Neural cell (in vitro differentiated cells): Measurements from ENCODE around the gene MPPED1. TPM values are rescaled to one million over a fixed set of nuclear protein-coding genes. Genes with fewer than 3 reads are reported as not detected.

Experiments
- H2AFZ ChIP-seq: fragments of 200-600, 300-800 bp; sonication (generic), shearing (Covaris generic); 2 replicates; pipeline ENCODE4 v1.6.0; 2014; ENCODE audit warnings: low read depth, mild to moderate bottlenecking, antibody characterized with exemption, low read length, moderate library complexity
- H3F3A ChIP-seq: fragments of 200-600 bp; shearing (Covaris generic); 2 replicates; pipeline ENCODE4 v1.6.1; 2016; ENCODE audit warnings: mild to moderate bottlenecking, moderate library complexity, mixed read lengths, antibody characterized with exemption, low read length; ENCODE audit not compliant: insufficient read depth, poor library complexity, severe bottlenecking
- H3K27ac ChIP-seq: fragments of 200-600, 300-800 bp; sonication (generic), shearing (Covaris generic); 2 replicates; pipeline ENCODE4 v1.5.1; 2014; ENCODE audit warnings: mild to moderate bottlenecking, low read length, moderate library complexity
- H3K27me3 ChIP-seq: fragments of 300-800, 200-600 bp; sonication (generic), shearing (Covaris generic); 2 replicates; pipeline ENCODE4 v1.6.0; 2014; ENCODE audit warnings: mild to moderate bottlenecking, low read depth, low read length, moderate library complexity; ENCODE audit not compliant: insufficient read depth
- H3K36me3 ChIP-seq: fragments of 300-800, 200-600 bp; sonication (generic), shearing (Covaris generic); 2 replicates; pipeline ENCODE4 v1.5.1; 2014; ENCODE audit warnings: mild to moderate bottlenecking, antibody characterized with exemption, low read length, moderate library complexity; ENCODE audit not compliant: insufficient read depth
- H3K4me2 ChIP-seq: fragments of 300-800, 200-600 bp; sonication (generic), shearing (Covaris generic); 2 replicates; pipeline ENCODE4 v1.6.0; 2014; ENCODE audit warnings: mild to moderate bottlenecking, low read length
- H3K4me3 ChIP-seq: fragments of 300-800, 200-600 bp; sonication (generic), shearing (Covaris generic); 2 replicates; pipeline ENCODE4 v1.5.1; 2014; ENCODE audit warnings: mild to moderate bottlenecking, low read length, moderate library complexity
- H3K79me2 ChIP-seq: fragments of 200-600 bp; shearing (Covaris generic); replicated peaks from 2 replicates; pipeline ENCODE4 v1.6.0; 2014; ENCODE audit warnings: mild to moderate bottlenecking, low read length, moderate library complexity; ENCODE audit not compliant: insufficient read depth
- H3K9ac ChIP-seq: fragments of 300-800, 200-600 bp; sonication (generic), shearing (Covaris generic); 2 replicates; pipeline ENCODE4 v1.6.1; 2016; ENCODE audit warnings: mild to moderate bottlenecking, low read length, mixed read lengths
- H3K9me2 ChIP-seq: fragments of 200-600 bp; shearing (Covaris generic); 2 replicates; pipeline ENCODE4 v1.6.1; 2016; ENCODE audit warnings: mild to moderate bottlenecking, low read length, mixed read lengths; ENCODE audit not compliant: insufficient read depth
- H3K9me3 ChIP-seq: fragments of 200-600, 300-800 bp; sonication (generic), shearing (Covaris generic); 2 replicates; pipeline ENCODE4 v1.6.1; 2016; ENCODE audit warnings: mild to moderate bottlenecking, mixed run types, low read length, moderate library complexity, mixed read lengths
- H4K20me1 ChIP-seq: fragments of 200-600 bp; shearing (Covaris generic); 2 replicates; pipeline ENCODE4 v1.6.1; 2016; ENCODE audit warnings: mild to moderate bottlenecking, mixed run types; ENCODE audit not compliant: insufficient read depth
- EP300 ChIP-seq: fragments of 450-650 bp; conservative IDR thresholded peaks from 2 replicates; pipeline ENCODE4 v1.6.1; 2014; ENCODE audit warnings: antibody characterized with exemption, mild to moderate bottlenecking, moderate library complexity; ENCODE audit not compliant: poor library complexity, severe bottlenecking
- EZH2 ChIP-seq: fragments of 200-600, 300-800 bp; shearing (Covaris generic), sonication (generic); IDR thresholded peaks from 2 replicates; pipeline ENCODE4 v1.6.1; 2014; ENCODE audit warnings: antibody characterized with exemption, low read length, borderline replicate concordance, mild to moderate bottlenecking; ENCODE audit not compliant: insufficient read depth, poor library complexity, severe bottlenecking
- MXI1 ChIP-seq: fragments of 450-650 bp; conservative IDR thresholded peaks from 2 replicates; pipeline ENCODE4 v1.6.1; 2014; ENCODE audit warnings: antibody characterized with exemption, mild to moderate bottlenecking; ENCODE audit not compliant: poor library complexity, severe bottlenecking
- POLR2AphosphoS5 ChIP-seq: IDR thresholded peaks from 2 replicates; pipeline ENCODE4 v1.6.1; 2012
- RAD21 ChIP-seq: fragments of 450-650 bp; conservative IDR thresholded peaks from 2 replicates; pipeline ENCODE4 v1.6.1; 2014; ENCODE audit warnings: antibody characterized with exemption, mild to moderate bottlenecking, moderate library complexity
- REST ChIP-seq: IDR thresholded peaks from 2 replicates; pipeline ENCODE4 v1.6.1; 2012; ENCODE audit warnings: borderline replicate concordance
- SMC3 ChIP-seq: fragments of 450-650 bp; conservative IDR thresholded peaks from 2 replicates; pipeline ENCODE4 v1.6.1; 2014; ENCODE audit warnings: antibody characterized with exemption, mild to moderate bottlenecking, moderate library complexity; ENCODE audit not compliant: poor library complexity
- TAF1 ChIP-seq: IDR thresholded peaks from 2 replicates; pipeline ENCODE4 v1.6.1; 2012; ENCODE audit warnings: low read depth
- polyA plus RNA-seq: library from polyadenylated mRNA; depleted of rRNA; stranded (reverse); fragments of >200 nt; gene quantifications from 2 replicates; pipeline ENCODE4 v1.2.3, GENCODE V29; 2014
- TF ChIP-seq, protein P1 (sequence below): fragments of 450-650 bp; IDR thresholded peaks from 2 replicates; pipeline ENCODE4 v1.5.1; 2014; ENCODE audit warnings: antibody characterized with exemption, mild to moderate bottlenecking, moderate library complexity; ENCODE audit not compliant: poor library complexity, severe bottlenecking

Gene MPPED1
- polyA plus RNA-seq, 1 donor from 2014 or later, result 33.4 TPM

DNA sequence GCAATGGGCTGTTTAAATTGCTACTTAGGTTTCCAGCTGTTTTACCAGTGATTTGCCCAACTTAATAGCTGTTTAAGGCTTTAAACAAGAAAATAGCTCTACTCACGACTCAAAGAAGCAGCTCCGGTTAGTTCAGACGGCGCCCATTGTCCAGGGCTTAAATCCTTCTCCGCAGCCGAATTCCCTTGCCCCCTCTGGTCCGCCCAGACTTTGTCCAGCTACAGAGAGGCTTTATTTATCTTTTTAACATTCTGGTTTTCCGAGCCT is 47.7 kb upstream of the MPPED1 start:
- no peaks in the 10 kb centered on the region for H3K79me2 ChIP-seq
- TF ChIP-seq SMC3, result no peak
- no peak for TF ChIP-seq RAD21
- TF ChIP-seq EZH2, result no peak
- TF ChIP-seq REST, result no peak
- TF ChIP-seq EP300, result no peak
- TF ChIP-seq TAF1, result no peak
- TF ChIP-seq POLR2AphosphoS5, result no peak
- TF ChIP-seq, protein P1, sequence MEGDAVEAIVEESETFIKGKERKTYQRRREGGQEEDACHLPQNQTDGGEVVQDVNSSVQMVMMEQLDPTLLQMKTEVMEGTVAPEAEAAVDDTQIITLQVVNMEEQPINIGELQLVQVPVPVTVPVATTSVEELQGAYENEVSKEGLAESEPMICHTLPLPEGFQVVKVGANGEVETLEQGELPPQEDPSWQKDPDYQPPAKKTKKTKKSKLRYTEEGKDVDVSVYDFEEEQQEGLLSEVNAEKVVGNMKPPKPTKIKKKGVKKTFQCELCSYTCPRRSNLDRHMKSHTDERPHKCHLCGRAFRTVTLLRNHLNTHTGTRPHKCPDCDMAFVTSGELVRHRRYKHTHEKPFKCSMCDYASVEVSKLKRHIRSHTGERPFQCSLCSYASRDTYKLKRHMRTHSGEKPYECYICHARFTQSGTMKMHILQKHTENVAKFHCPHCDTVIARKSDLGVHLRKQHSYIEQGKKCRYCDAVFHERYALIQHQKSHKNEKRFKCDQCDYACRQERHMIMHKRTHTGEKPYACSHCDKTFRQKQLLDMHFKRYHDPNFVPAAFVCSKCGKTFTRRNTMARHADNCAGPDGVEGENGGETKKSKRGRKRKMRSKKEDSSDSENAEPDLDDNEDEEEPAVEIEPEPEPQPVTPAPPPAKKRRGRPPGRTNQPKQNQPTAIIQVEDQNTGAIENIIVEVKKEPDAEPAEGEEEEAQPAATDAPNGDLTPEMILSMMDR, result no peak
- TF ChIP-seq MXI1, result no peak
- H3K9me2 ChIP-seq, result no peaks in the 10 kb centered on the region
- H2AFZ ChIP-seq, result no peak overlapping the region
- H3K4me2 ChIP-seq, result no peak overlapping the region
- H3K27ac ChIP-seq, result no peak overlapping the region
- H4K20me1 ChIP-seq, result no peaks in the 10 kb centered on the region
- no peak overlapping the region for H3K9ac ChIP-seq
- H3K4me3 ChIP-seq, result no peak overlapping the region
- no peaks in the 10 kb centered on the region for H3K27me3 ChIP-seq
- no peaks in the 10 kb centered on the region for H3K9me3 ChIP-seq
- no peaks in the 10 kb centered on the region for H3F3A ChIP-seq
- no peaks in the 10 kb centered on the region for H3K36me3 ChIP-seq

GRCh38 chr22:43365715-43366440 is 45.9 kb upstream of the MPPED1 start:
- Histone ChIP-seq H2AFZ (no peak overlapping the region), H3K36me3 (no peaks in the 10 kb centered on the region), H3K9me2 (no peaks in the 10 kb centered on the region), H3K9me3 (no peaks in the 10 kb centered on the region), H3K4me3 (no peak overlapping the region), H3K27me3 (no peaks in the 10 kb centered on the region), H4K20me1 (no peaks in the 10 kb centered on the region), H3K27ac (no peak overlapping the region), H3F3A (no peaks in the 10 kb centered on the region), H3K4me2 (no peak overlapping the region), H3K79me2 (no peaks in the 10 kb centered on the region), H3K9ac (no peak overlapping the region)
- TF ChIP-seq, protein P1, result no peak
- TF ChIP-seq MXI1 (no peak), SMC3 (no peak), EP300 (no peak), REST (no peak), TAF1 (no peak), RAD21 (no peak), EZH2 (no peak), POLR2AphosphoS5 (no peak)
